SK-N-SH treated with all-trans-retinoic acid at 6 μM for 48 hours (cell line): ENCODE measurements around the gene SLC6A19.

ENCODE experiments used
- CREB5 ChIP-seq: fragments of 250-450 bp; sonication (Bioruptor Pico); IDR thresholded peaks from 2 replicates; pipeline ENCODE4 v1.5.1; 2020; ENCODE audit warnings: low read depth, mild to moderate bottlenecking, moderate library complexity
- CSDC2 ChIP-seq: fragments of 250-450 bp; sonication (Bioruptor Pico); IDR thresholded peaks from 2 replicates; pipeline ENCODE4 v1.5.0; 2020; ENCODE audit warnings: mild to moderate bottlenecking, moderate library complexity
- CSRNP3 ChIP-seq: fragments of 250-450 bp; sonication (Bioruptor Pico); IDR thresholded peaks from 2 replicates; pipeline ENCODE4 v1.5.1; 2021; ENCODE audit warnings: mild to moderate bottlenecking, moderate library complexity
- ESRRG ChIP-seq: fragments of 250-450 bp; sonication (Bioruptor Pico); IDR thresholded peaks from 2 replicates; pipeline ENCODE4 v1.6.1; 2021; ENCODE audit warnings: mild to moderate bottlenecking
- GLIS3 ChIP-seq: fragments of 250-450 bp; sonication (Bioruptor Pico); IDR thresholded peaks from 2 replicates; pipeline ENCODE4 v1.5.0; 2020; ENCODE audit warnings: mild to moderate bottlenecking, moderate library complexity
- PATZ1 ChIP-seq: fragments of 250-450 bp; sonication (Bioruptor Pico); IDR thresholded peaks from 2 replicates; pipeline ENCODE4 v1.8.0; 2020; ENCODE audit warnings: mild to moderate bottlenecking, moderate library complexity, borderline replicate concordance
- RARB ChIP-seq: fragments of 250-450 bp; sonication (Bioruptor Pico); IDR thresholded peaks from 2 replicates; pipeline ENCODE4 v1.8.0; 2021; ENCODE audit warnings: mild to moderate bottlenecking, moderate library complexity
- SNAI2 ChIP-seq: fragments of 250-450 bp; sonication (Bioruptor Pico); IDR thresholded peaks from 2 replicates; pipeline ENCODE4 v1.5.0; 2020; ENCODE audit warnings: mild to moderate bottlenecking, moderate library complexity
- TCF4 ChIP-seq: fragments of 250-450 bp; sonication (Bioruptor Pico); IDR thresholded peaks from 2 replicates; pipeline ENCODE4 v1.8.0; 2021; ENCODE audit warnings: mild to moderate bottlenecking, moderate library complexity, borderline replicate concordance
- TOX ChIP-seq: fragments of 250-450 bp; sonication (Bioruptor Pico); IDR thresholded peaks from 2 replicates; pipeline ENCODE4 v1.8.0; 2021; ENCODE audit warnings: mild to moderate bottlenecking, moderate library complexity, borderline replicate concordance
- TSHZ2 ChIP-seq: fragments of 250-450 bp; sonication (Bioruptor Pico); IDR thresholded peaks from 2 replicates; pipeline ENCODE4 v1.5.0; 2020; ENCODE audit warnings: mild to moderate bottlenecking, moderate library complexity
- ZFP3 ChIP-seq: fragments of 250-450 bp; sonication (Bioruptor Pico); IDR thresholded peaks from 2 replicates; pipeline ENCODE4 v1.5.0; 2020; ENCODE audit warnings: mild to moderate bottlenecking, moderate library complexity
- ZFP30 ChIP-seq: fragments of 450-650 bp; formaldehyde crosslinking; IDR thresholded peaks from 2 replicates; pipeline ENCODE4 v1.5.0; 2022; ENCODE audit warnings: mild to moderate bottlenecking, moderate library complexity
- ZNF565 ChIP-seq: fragments of 450-650 bp; formaldehyde crosslinking; conservative IDR thresholded peaks from 2 replicates; pipeline ENCODE4 v1.5.0; 2020; ENCODE audit warnings: low read depth, mild to moderate bottlenecking, moderate library complexity

GRCh38 chr5:1155191-1156032, 46.0 kb upstream of the SLC6A19 start:
- no peak for TF ChIP-seq TSHZ2 (CRISPR knock-in tag)
- TF ChIP-seq RARB = no peak
- no peak for TF ChIP-seq ZFP30 (CRISPR knock-in tag)
- TF ChIP-seq CSDC2 (CRISPR knock-in tag) = no peak
- no peak for TF ChIP-seq TOX (CRISPR knock-in tag)
- TF ChIP-seq CSRNP3 (CRISPR knock-in tag) = no peak
- no peak for TF ChIP-seq TCF4 (CRISPR knock-in tag)
- no peak for TF ChIP-seq PATZ1 (CRISPR knock-in tag)
- no peak for TF ChIP-seq ZNF565 (CRISPR knock-in tag)
- no peak for TF ChIP-seq ZFP3
- no peak for TF ChIP-seq ESRRG (CRISPR knock-in tag)
- TF ChIP-seq GLIS3 (CRISPR knock-in tag) = no peak
- no peak for TF ChIP-seq CREB5 (CRISPR knock-in tag)
- TF ChIP-seq SNAI2 = no peak
